GM23338 (cell line): Measurements from ENCODE around the gene SHB. TPM values are rescaled to one million over a fixed set of nuclear protein-coding genes. Genes with fewer than 3 reads are reported as not detected.

Experiments used
- ATAC-seq: fragments of 200-7000 bp; cut with Tn5 transposase; 3 replicates; pipeline ENCODE4 v1.9.1; 2020
- DNase-seq: peaks from one replicate; pipeline ENCODE4 v3.0.0-alpha.2; 2015; ENCODE audit warnings: low spot score
- H2AFZ ChIP-seq: fragments of 200-600 bp; sonication (generic); 2 replicates; pipeline ENCODE4 v1.8.0; 2016; ENCODE audit warnings: antibody characterized with exemption, mild to moderate bottlenecking, moderate library complexity
- H3F3A ChIP-seq: fragments of 200-600 bp; sonication (generic); replicated peaks from 2 replicates; pipeline ENCODE4 v1.8.0; 2017; ENCODE audit warnings: antibody characterized with exemption, mixed run types, low read depth
- H3K27ac ChIP-seq: fragments of 200-600 bp; sonication (generic); 2 replicates; pipeline ENCODE4 v1.6.1; 2016; ENCODE audit warnings: low read depth
- H3K27me3 ChIP-seq: fragments of 200-600 bp; sonication (generic); 2 replicates; pipeline ENCODE4 v1.8.0; 2016; ENCODE audit warnings: mild to moderate bottlenecking, mixed run types, moderate library complexity; ENCODE audit not compliant: insufficient read depth
- H3K36me3 ChIP-seq: fragments of 200-600 bp; sonication (generic); 2 replicates; pipeline ENCODE4 v1.8.0; 2016; ENCODE audit warnings: mild to moderate bottlenecking; ENCODE audit not compliant: insufficient read depth
- H3K4me1 ChIP-seq: fragments of 200-600 bp; sonication (generic); 2 replicates; pipeline ENCODE4 v1.8.0; 2016; ENCODE audit warnings: mild to moderate bottlenecking, moderate library complexity; ENCODE audit not compliant: insufficient read depth
- H3K4me2 ChIP-seq: fragments of 200-600 bp; sonication (generic); 2 replicates; pipeline ENCODE4 v1.7.1; 2017; ENCODE audit warnings: mixed run types
- H3K4me3 ChIP-seq: fragments of 200-600 bp; sonication (generic); 2 replicates; pipeline ENCODE4 v1.6.1; 2016; ENCODE audit warnings: mixed run types
- H3K79me2 ChIP-seq: fragments of 200-600 bp; sonication (generic); replicated peaks from 2 replicates; pipeline ENCODE4 v1.8.0; 2017; ENCODE audit warnings: mild to moderate bottlenecking; ENCODE audit not compliant: insufficient read depth
- H3K9me2 ChIP-seq: fragments of 200-600 bp; sonication (generic); 2 replicates; pipeline ENCODE4 v1.8.0; 2017; ENCODE audit not compliant: insufficient read depth
- H4K20me1 ChIP-seq: fragments of 200-600 bp; sonication (generic); replicated peaks from 2 replicates; pipeline ENCODE4 v1.8.0; 2017; ENCODE audit warnings: mild to moderate bottlenecking; ENCODE audit not compliant: insufficient read depth
- H3K27ac Mint-ChIP-seq: 2 replicates; pipeline ENCODE4 v1.8.0; 2020; ENCODE audit warnings: inconsistent platforms, mild to moderate bottlenecking, moderate library complexity, mixed read lengths
- H3K27me3 Mint-ChIP-seq: 3 replicates; pipeline ENCODE4 v1.8.0; 2022; ENCODE audit warnings: low read depth, mild to moderate bottlenecking, moderate library complexity, mixed read lengths, inconsistent platforms; ENCODE audit not compliant: insufficient read depth, poor library complexity
- H3K36me3 Mint-ChIP-seq: 3 replicates; pipeline ENCODE4 v1.8.0; 2021; ENCODE audit warnings: low read depth, mild to moderate bottlenecking, inconsistent platforms, moderate library complexity, mixed read lengths
- H3K4me1 Mint-ChIP-seq: 3 replicates; pipeline ENCODE4 v1.8.0; 2020; ENCODE audit warnings: mild to moderate bottlenecking, inconsistent platforms, mixed read lengths
- H3K4me3 Mint-ChIP-seq: 3 replicates; pipeline ENCODE4 v1.8.0; 2021; ENCODE audit warnings: moderate library complexity, mild to moderate bottlenecking, inconsistent platforms, mixed read lengths
- H3K9me3 Mint-ChIP-seq: 3 replicates; pipeline ENCODE4 v1.8.0; 2020; ENCODE audit warnings: moderate library complexity, mild to moderate bottlenecking, inconsistent platforms, mixed read lengths
- CREB1 ChIP-seq: fragments of 250-450 bp; sonication (Bioruptor Pico); IDR thresholded peaks from 2 replicates; pipeline ENCODE4 v1.5.0; 2020; ENCODE audit warnings: low read depth, mild to moderate bottlenecking, moderate library complexity
- ETS1 ChIP-seq: IDR thresholded peaks from 2 replicates; pipeline ENCODE4 v1.6.1; 2016; ENCODE audit warnings: antibody characterized with exemption
- JUNB ChIP-seq: IDR thresholded peaks from one replicate; pipeline ENCODE4 v1.6.1; 2016; ENCODE audit warnings: antibody characterized with exemption; ENCODE audit not compliant: unreplicated experiment
- NANOG ChIP-seq: IDR thresholded peaks from 2 replicates; pipeline ENCODE4 v1.6.1; 2016; ENCODE audit warnings: antibody characterized with exemption, borderline replicate concordance
- POLR2AphosphoS5 ChIP-seq: IDR thresholded peaks from 2 replicates; pipeline ENCODE4 v1.6.1; 2016; ENCODE audit warnings: antibody characterized with exemption, low read depth
- REST ChIP-seq: IDR thresholded peaks from one replicate; pipeline ENCODE4 v1.6.1; 2018; ENCODE audit warnings: antibody characterized with exemption; ENCODE audit not compliant: unreplicated experiment
- ZNF114 ChIP-seq: fragments of 250-450 bp; sonication (Bioruptor Pico); IDR thresholded peaks from 2 replicates; pipeline ENCODE4 v1.5.0; 2020; ENCODE audit warnings: mild to moderate bottlenecking, moderate library complexity
- ZNF331 ChIP-seq: fragments of 250-450 bp; sonication (Bioruptor Pico); IDR thresholded peaks from 2 replicates; pipeline ENCODE4 v1.5.0; 2020; ENCODE audit warnings: low read depth, mild to moderate bottlenecking, moderate library complexity
- ZNF462 ChIP-seq: fragments of 250-450 bp; sonication (Bioruptor Pico); IDR thresholded peaks from 2 replicates; pipeline ENCODE4 v1.5.0; 2020; ENCODE audit warnings: mild to moderate bottlenecking, moderate library complexity
- polyA plus RNA-seq: library from polyadenylated mRNA; unstranded; fragments of >200 nt; fragmentation: Nextera tagmentation; extraction: Ambion mirVana; gene quantifications from 2 replicates; pipeline ENCODE4 v1.2.1, GENCODE V29; 2016
- total RNA-seq: library from RNA; depleted of rRNA; stranded (reverse); fragments of >200 nt; shearing (Covaris generic); gene quantifications from 2 replicates; pipeline ENCODE4 v1.2.3, GENCODE V29; 2014

SHB gene
- total and polyA plus RNA-seq, 2 experiments from 2014 or later: 1.5 to 14.0 TPM

- TF ChIP-seq REST: no peak
- TF ChIP-seq ZNF114 (CRISPR knock-in tag): no peak
- no peak for TF ChIP-seq CREB1 (CRISPR knock-in tag)
- no peak for TF ChIP-seq ETS1
- TF ChIP-seq POLR2AphosphoS5: no peak
These were observed 3.5 kb downstream of the SHB start (continued) for GRCh38 chr9:38065369-38066075.

GRCh38 chr9:38064842-38065368 is 4.1 kb downstream of the SHB start:
- no peak overlapping the region for H3K4me3 ChIP-seq
- H3F3A ChIP-seq: no peaks in the 10 kb centered on the region
- peaks cover 26% of the 10 kb centered on the region for H4K20me1 ChIP-seq
- peaks cover 47% of the 10 kb centered on the region for H3K4me1 Mint-ChIP-seq
- H3K36me3 Mint-ChIP-seq: no peaks in the 10 kb centered on the region; the same call in 2 of the 3 replicates
- H3K27ac ChIP-seq: no peak overlapping the region
- H3K9me2 ChIP-seq: no peaks in the 10 kb centered on the region
- H3K9me3 Mint-ChIP-seq: no peaks in the 10 kb centered on the region; the same call in 2 of the 3 replicates
- H3K27ac Mint-ChIP-seq: no peak overlapping the region
- DNase-seq: no peak
- no peak overlapping the region; the same call in 2 of the 3 replicates for H3K4me3 Mint-ChIP-seq
- H3K27me3 Mint-ChIP-seq: peaks cover 18% of the 10 kb centered on the region
- H3K4me1 ChIP-seq: peaks cover 34% of the 10 kb centered on the region
- no peak for ATAC-seq
- no peak overlapping the region; the same call in 1 of the 2 replicates for H3K4me2 ChIP-seq
- H2AFZ ChIP-seq: no peak overlapping the region
- H3K36me3 ChIP-seq: no peaks in the 10 kb centered on the region
- peaks cover 25% of the 10 kb centered on the region for H3K27me3 ChIP-seq
- H3K79me2 ChIP-seq: peaks cover 57% of the 10 kb centered on the region
- TF ChIP-seq JUNB (no peak), POLR2AphosphoS5 (no peak), REST (no peak), ZNF331 (no peak), NANOG (no peak), ZNF114 (CRISPR knock-in tag) (no peak), ZNF462 (CRISPR knock-in tag) (no peak)
